ENCODE results near the gene MGMT. TPM values are rescaled to one million over a fixed set of nuclear protein-coding genes. Genes with fewer than 3 reads are reported as not detected.

The MGMT gene
- total and polyA plus RNA-seq, 9 of the 15 experiments (the other 6 are each of a cell fraction or from before 2014, with no cell fraction given), result 0.03 to 0.29 (median 0.11) TPM; not detected in 4

- no peak for TF ChIP-seq ETS1 (conservative IDR thresholded peaks at IDR 0.05; ENCODE audit: control insufficient read depth, low read depth, low read length)
- TF ChIP-seq ZNF41 (CRISPR knock-in tag; conservative IDR thresholded peaks at IDR 0.05), result no peak
These were observed 259.0 kb downstream of the MGMT start (continued) for GRCh38 chr10:129725890-129726631.

GRCh38 chr10:129727071-129727470 is 260.0 kb downstream of the MGMT start:
- no TSS peak for BruUV-seq (replicated peaks)
- Histone ChIP-seq H3K27ac (ENCODE audit: extremely low read depth, low read depth, low read length) (no peak overlapping the region), H4K20me1 (replicated peaks; ENCODE audit: control insufficient read depth, insufficient read depth, low read length) (no peaks in the 10 kb centered on the region), H2AFZ (ENCODE audit: low read depth, low read length) (no peak overlapping the region), H3K9me1 (ENCODE audit: control insufficient read depth, insufficient read depth, low read length) (no peaks in the 10 kb centered on the region), H3K9ac (ENCODE audit: insufficient read depth in 1 of 2, low read depth in 2 of 2, low read length in 2 of 2) (no peak overlapping the region), H3K79me2 (ENCODE audit: control insufficient read depth, insufficient read depth, low read length) (no peaks in the 10 kb centered on the region), H3K36me3 (ENCODE audit: control insufficient read depth, insufficient read depth, low read length) (no peaks in the 10 kb centered on the region), H3K4me3 (no peak overlapping the region), H3K27me3 (ENCODE audit: control insufficient read depth in 2 of 2, insufficient read depth in 2 of 2, low read length in 2 of 2) (0 out of 5 replicates have a peak, but pooled peaks cover 0 to 5% of the 10 kb centered on the region in 2 experiments), H3K4me2 (ENCODE audit: insufficient read depth, low read length) (no peak overlapping the region), H3K4me1 (replicated peaks in 1 of 2; ENCODE audit: control insufficient read depth in 2 of 2, insufficient read depth in 2 of 2, low read length in 2 of 2) (no peaks in the 10 kb centered on the region), H3K9me3 (replicated peaks; ENCODE audit: control insufficient read depth, insufficient read depth, low read depth, low read length) (no peaks in the 10 kb centered on the region)
- FAIRE-seq (no peak), ATAC-seq (no peak), DNase-seq (ENCODE audit: extremely low read depth in 1 of 4, low spot score in 3 of 4) (no peak)
- CTCF ChIA-PET (ENCODE audit: low intra/inter-chr PET ratio), result no interaction called here
- in situ Hi-C loops (cut with MboI), result no loop called here
- POLR2A ChIA-PET, result no interaction called here
- WGBS (ENCODE audit: insufficient coverage, low coverage, missing lambda C conversion rate), result 0% methylated on average over 6 of the region's 6 CpGs
- intact Hi-C loops (cut with micrococcal nuclease), result no loop called here
- TF ChIP-seq ZNF609 (CRISPR knock-in tag; IDR thresholded peaks at IDR 0.05; ENCODE audit: borderline replicate concordance) (no peak), GABPB2 (CRISPR knock-in tag; conservative IDR thresholded peaks at IDR 0.05) (no peak), CBFB (CRISPR knock-in tag; IDR thresholded peaks at IDR 0.05) (no peak), MTA1 (IDR thresholded peaks at IDR 0.05; ENCODE audit: borderline replicate concordance) (no peak), ETV6 (IDR thresholded peaks at IDR 0.05; ENCODE audit: borderline replicate concordance in 1 of 2, low read depth in 2 of 2, low read length in 1 of 2) (no peak), ETV6 (CRISPR knock-in tag; IDR thresholded peaks at IDR 0.05; ENCODE audit: borderline replicate concordance) (no peak), GTF2F1 (IDR thresholded peaks at IDR 0.05; ENCODE audit: low read depth, low read length) (no peak), SRF (CRISPR knock-in tag; IDR thresholded peaks at IDR 0.05) (no peak), RFX7 (CRISPR knock-in tag; IDR thresholded peaks at IDR 0.05) (no peak), ZEB2 (IDR thresholded peaks at IDR 0.05) (no peak), ZNF75A (CRISPR knock-in tag; IDR thresholded peaks at IDR 0.05) (no peak), ETV1 (tag; conservative IDR thresholded peaks at IDR 0.05; ENCODE audit: low read depth) (no peak), MEF2A (IDR thresholded peaks at IDR 0.05; ENCODE audit: control insufficient read depth, low read depth, low read length) (no peak)

Measured in K562 (cell line).